NCI-H2081 (cell line): ENCODE measurements around the gene HNRNPA1L2.
"Not testable (repeated sequence)": the region's sequence is repeated elsewhere in the genome, so short reads cannot be mapped to it uniquely, and the experiment has no call there.

Experiments
- DNase-seq, 2 experiments: peaks; one replicate each; lab custom pipeline; 2025; lab: John Stamatoyannopoulos, UW

The HNRNPA1L2 gene

DNA sequence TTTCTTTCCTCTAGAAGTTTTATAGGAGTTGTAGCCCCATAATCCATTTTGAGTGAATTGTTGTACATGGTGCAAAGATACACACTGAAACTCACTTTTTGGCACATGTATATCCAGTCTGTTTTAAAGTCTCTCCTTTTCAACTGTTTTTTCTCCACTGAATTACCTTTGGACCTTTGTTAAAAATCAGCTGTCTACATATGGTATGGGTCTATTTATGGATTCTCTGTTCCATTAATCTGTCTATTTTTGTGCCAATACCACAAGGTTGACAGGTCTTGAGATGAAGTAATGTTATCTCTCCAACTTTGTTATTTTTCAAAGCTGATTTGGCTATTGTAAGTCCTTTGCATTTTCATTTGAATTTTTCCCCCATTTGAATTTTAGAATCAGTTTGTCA is 4.7 kb downstream of the HNRNPA1L2 start:
- DNase-seq = no peak

DNA sequence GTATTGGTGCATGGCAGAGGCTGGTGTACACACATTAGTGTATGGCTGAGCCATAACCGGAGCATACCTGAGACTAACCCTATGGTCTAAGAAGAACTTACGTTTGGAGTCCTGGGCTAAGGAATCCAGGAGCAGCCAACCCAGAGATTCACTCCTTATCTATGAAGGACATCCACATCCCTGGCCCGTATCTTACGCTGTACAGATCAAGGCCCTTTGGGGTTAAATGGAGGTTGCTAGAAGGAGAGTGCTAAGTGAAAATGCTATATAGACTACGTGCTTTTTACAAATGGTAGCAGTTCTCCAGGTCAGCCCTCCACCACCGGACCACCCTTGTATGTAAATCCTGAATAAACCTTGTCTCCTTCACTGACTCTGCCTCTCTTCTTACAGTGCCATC is 8.5 kb downstream of the HNRNPA1L2 start:
- DNase-seq = no peak

DNA sequence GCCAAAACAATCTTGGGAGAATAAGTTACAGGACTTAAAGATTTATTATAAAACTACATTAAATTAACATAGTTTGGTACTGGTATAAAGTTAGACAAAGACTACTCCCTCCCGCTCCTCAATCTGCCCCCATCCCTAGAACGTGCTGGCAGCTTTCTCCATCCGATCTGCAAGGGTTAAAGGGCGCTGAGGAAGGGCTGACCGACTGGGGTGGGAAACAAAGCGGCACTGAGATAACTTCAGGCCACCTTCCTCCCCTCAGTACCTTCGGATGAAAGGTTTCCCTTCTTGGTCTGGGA is 9.6 kb downstream of the HNRNPA1L2 start:
- peak in 1 of 2 experiments; percentile 68 for DNase-seq

DNA sequence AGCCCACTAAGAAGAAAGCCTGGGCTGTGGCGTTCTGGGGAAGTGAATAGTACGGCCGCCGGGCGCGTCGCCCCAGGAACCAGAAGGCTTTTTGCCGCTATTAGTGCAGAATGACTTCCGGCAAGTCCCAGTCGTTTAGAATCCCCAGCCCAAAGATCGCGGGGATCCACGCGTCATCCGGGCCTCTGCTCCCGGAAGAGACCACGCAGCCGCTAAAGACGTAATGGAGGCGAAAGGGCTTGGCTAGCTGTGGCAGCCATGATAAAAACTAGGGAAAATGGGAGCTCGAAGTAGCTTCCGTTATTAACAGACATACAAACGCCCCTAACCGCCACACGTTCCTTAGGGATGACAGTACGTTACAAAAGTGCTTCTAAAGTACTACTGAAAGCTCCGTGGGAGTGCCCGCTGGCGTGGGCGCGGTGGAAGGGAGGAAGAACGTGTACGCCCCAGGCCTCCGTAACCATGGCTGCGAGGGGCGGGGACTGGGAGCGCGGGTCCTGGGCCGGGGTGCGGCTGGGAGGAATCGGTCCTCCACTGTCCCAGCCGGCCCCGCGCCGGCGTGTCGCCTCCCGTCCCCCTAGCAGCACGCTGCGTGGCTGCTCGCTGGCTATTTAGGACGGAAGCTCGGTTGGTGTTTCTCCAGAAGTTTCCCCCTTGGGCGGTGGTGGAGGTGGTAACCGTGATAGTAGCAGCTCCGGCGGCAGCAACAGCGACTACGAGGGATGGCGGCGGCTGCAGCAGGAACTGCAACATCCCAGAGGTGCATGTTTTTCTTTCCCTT is 10.2 kb downstream of the HNRNPA1L2 start, which contains the start of gene SUGT1:
Gene SUGT1 (plus strand): TSS at position 641 of the 784 bp plus-strand sequence. CDS start 85 bp downstream, at position 726.
- DNase-seq = peak; percentile 95 to 97

DNA sequence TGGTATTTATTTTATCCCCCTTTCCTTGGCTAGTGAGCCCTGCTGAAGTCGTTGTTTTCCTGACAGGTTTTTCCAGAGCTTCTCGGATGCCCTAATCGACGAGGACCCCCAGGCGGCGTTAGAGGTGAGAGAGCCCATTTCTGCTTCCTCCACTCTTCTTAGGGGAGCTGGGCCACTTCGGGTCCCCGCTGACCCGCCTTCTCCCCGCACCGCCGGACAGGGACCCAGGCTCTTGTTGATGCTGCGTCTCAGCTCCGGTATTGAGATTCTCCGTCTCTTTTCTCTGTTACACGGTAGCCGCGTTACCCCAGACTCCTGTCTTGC is 10.7 kb downstream of the HNRNPA1L2 start:
- no peak for DNase-seq

DNA sequence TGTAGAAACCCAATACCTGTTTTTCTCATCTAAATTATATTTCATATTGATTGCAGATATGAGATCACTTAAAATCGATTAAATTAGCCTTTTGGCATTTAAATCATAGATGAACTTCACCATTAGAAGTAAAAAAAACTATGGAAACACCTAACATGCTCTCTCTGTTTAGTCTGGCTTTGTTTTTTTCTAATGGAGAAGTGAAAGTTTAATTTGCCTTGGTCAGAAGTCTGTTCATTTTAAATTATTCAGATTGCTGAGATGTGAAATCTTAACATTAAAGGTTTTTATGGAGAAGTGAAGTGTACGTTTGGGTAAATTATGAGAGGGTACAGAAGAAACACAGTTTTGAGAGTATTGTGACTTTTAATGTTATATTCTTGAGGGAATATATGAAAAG is 17.1 kb downstream of the HNRNPA1L2 start:
- DNase-seq = no peak

DNA sequence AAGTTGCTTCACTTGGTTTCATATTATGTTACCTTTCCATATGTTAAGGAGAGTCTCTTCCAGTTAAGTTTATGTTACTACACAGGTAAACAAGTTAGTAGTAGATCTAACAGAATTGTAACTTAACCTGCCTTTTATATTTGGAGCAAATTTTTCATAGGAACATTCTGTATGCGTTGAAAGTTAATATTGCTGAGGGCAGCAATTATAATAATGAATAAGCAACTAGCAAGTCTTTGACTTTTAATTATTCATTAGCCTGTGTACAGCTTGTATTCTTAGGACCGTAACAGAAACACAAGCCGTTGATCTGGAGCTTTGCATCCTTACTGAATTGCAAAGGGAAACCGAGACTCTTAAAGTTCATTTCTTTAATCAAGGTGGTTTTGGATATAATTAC is 22.0 kb downstream of the HNRNPA1L2 start:
- DNase-seq = no peak

DNA sequence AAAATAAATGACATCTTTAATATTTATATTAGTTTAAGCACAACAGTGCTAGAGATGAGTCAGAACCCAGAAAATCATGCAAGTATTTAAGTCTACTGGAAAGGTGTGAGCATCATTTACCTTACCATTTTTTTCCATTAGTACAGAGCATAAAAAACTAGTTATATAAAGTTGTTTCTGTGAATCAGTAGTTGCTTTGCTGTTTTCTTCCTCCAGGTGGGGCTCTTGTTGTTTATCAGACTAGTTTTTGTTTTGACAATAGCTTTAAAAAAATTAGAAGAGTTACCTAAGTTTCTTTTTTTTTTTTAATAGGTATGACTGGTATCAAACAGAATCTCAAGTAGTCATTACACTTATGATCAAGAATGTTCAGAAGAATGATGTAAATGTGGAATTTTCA is 23.1 kb downstream of the HNRNPA1L2 start:
- no peak for DNase-seq

DNA sequence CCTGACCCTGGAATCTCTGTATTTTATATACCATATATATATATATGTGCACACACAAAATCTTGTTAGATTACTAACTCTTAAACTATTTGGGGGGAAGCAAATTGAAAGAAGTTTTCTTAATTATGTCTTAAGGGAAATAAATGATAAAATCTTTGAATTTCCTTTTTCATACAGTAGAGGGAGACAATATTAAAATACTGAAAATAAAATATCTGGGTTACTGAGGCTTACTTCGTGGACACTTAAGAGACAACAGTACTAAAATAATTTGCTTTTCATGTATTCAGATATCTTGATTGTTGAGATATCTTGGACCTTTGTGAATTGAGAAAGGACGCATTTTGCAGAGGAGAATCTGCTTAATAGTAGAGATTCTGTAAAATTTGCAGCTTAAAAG is 27.4 kb downstream of the HNRNPA1L2 start:
- DNase-seq = no peak

DNA sequence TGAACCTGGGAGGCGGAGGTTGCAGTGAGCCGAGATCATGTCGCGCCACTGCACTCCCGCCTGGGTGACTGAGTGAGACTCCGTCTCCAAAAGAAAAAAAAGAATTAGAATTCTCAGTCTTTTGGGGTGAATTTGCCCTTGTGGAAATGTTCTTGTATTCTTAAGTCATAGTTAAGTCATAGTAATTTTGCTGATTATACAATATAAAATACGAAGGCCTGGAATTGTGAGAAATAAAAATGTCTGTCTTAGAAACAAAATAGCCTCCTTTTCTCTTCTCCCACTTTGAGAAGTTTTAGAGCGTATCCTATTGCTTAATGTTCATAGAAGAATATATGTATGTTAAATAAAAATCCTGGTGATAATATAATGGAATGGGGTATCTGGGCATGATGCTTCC is 28.5 kb downstream of the HNRNPA1L2 start:
- DNase-seq = no peak

DNA sequence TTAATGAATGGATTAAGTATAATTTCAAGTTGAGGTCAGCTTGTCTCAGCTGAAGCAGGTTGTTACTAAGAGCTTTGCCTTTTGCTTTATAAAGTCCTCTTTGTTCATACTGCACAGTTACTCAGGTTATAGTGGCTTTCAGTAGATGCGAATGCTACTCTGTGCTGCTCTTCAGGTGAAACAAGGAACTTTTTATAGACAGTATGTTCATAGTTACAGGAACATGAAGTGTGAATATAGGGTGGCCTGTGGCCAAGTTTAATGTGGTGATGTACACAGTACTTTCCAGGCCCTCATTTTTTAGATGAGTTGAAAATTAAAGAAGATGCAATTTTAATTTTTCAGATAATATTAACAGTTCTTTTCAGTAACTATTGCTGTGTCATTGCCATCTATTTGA is 31.2 kb downstream of the HNRNPA1L2 start:
- DNase-seq = no peak

DNA sequence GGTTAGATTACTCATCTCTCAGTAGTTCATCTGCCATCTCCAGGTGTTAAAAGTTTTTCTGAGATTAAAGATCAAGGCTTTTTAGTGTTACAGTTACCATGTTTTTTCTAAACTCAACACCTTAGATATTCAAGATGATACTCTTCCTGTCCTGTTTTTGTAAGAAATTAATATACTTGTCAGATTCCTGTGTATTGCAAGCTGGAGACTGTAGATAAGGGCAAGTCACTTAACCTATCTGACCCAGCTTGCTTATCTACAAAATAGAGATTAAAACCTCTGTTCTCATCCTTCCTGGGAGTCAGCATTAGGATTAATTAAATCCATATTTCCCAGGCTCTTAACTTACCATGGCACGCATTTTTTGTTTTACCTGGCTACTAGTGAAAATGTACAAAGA is 35.6 kb downstream of the HNRNPA1L2 start:
- DNase-seq = no peak

DNA sequence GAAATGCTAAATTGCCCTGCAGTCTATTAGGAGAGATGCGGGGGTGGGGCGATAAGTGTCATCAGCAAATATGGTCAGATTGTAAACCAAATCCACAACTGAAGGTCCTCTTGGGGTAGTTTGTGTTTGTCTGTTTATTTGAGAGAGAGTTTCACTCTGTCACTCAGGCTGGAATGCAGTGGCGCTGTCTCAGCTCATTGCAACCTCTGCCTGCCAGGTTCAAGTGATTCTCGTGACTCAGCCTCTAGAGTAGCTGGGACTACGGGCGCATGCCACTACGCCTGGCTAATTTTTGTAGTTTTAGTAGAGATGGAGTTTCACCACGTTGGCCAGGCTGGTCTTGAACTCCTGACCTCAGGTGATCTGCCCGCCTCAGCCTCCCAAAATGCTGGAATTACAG is 43.6 kb downstream of the HNRNPA1L2 start:
- not testable (repeated sequence) for DNase-seq

DNA sequence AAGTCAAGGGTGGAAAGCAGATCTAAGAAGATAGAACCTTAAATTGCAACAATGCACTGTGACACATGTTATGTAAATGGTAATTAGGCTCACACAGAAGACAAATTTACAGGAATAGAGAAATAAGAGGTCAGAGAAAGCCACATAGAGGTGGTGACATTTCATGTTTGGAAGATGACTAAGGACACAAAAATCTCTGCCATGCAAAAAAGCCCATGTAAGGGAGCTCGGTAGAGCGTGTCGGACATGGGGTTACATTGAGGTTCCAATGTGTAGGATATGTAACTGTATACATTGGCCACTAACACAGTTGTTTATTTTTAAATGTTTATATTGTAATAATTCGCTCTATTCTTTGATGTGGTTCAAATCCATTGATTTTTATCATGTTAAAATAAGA is 44.1 kb downstream of the HNRNPA1L2 start:
- DNase-seq = no peak
